GM18520 (cell line): ENCODE data around the gene PPM1K.

Experiments used
- ATAC-seq: cut with Tn5 transposase; IDR thresholded peaks from one replicate; pipeline ENCODE4 v1.9.1; 2021; ENCODE audit not compliant: unreplicated experiment

PPM1K gene

GRCh38 chr4:88223516-88223915 is 60.8 kb downstream of the PPM1K start:
- no peak for ATAC-seq

- no peak for ATAC-seq
Measured at GRCh38 chr4:88219099-88219498, 65.3 kb downstream of the PPM1K start.

- ATAC-seq: no peak
Measured at GRCh38 chr4:88217169-88217568, 67.2 kb downstream of the PPM1K start.

GRCh38 chr4:88216395-88216794 is 68.0 kb downstream of the PPM1K start:
- ATAC-seq: no peak

- ATAC-seq: no peak
Measured at GRCh38 chr4:88215351-88215750, 69.0 kb downstream of the PPM1K start.

- no peak for ATAC-seq
Measured at GRCh38 chr4:88212253-88212561, 72.2 kb downstream of the PPM1K start.

GRCh38 chr4:88211473-88212252 is 72.7 kb downstream of the PPM1K start:
- no peak for ATAC-seq

GRCh38 chr4:88208156-88208555 is 76.2 kb downstream of the PPM1K start:
- no peak for ATAC-seq
